Measurements from ENCODE around the gene PXMP2. TPM values are rescaled to one million over a fixed set of nuclear protein-coding genes. Genes with fewer than 3 reads are reported as not detected.

The PXMP2 gene
- total RNA-seq, 6 experiments from 2014 or later: 91.5 to 216 (median 162) TPM

DNA sequence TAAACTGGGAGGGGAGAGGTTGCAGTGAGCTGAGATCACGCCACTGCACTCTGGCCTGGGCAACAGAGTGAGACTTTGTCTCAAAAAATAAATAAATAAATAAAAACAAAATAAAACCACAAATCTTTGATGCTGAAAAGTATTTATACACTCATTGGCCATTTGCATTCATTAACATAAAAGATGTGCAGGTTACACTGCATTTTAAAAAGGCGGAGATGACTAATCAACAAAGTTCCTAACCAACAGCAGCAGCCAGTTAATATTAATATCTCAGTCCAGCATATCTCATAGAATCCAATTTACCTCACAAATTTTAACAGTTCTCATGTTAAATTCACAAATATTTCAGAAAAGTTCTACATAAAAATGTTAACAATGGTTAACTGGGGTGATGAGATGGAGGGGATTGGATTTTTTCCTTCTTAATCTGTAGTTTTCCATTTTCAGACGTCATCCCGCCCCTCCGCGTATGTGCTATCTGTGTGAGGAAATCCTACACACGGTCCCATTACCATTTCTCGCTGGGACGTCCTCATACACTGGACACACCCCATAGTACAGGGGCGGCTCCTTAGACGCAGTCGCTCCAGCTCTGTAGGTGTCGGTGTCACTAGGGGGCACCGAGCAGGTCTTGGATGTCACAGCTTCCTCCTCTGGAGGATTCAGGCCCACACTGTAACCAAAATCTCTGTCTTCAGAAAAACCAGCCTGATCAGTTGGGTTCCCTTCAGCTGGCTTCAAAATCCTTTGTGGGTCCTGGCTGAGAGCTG, 67.0 kb downstream of the PXMP2 start:
- Histone ChIP-seq H3K36me3 (peaks cover 0 to 45% (median 25%) of the 10 kb centered on the region in 4 donors), H3K27ac (no peak overlapping the region), H3K4me1 (no peaks in the 10 kb centered on the region), H3K4me3 (no peak overlapping the region), H3K27me3 (no peaks in the 10 kb centered on the region), H3K9me3 (no peaks in the 10 kb centered on the region)
- ATAC-seq (no peak), DNase-seq (no peak)
- WGBS (ENCODE audit: insufficient coverage, low coverage, low lambda C conversion rate, missing lambda C conversion rate): 81% methylated on average over 10 of the region's 14 CpGs
- no peak for TF ChIP-seq POLR2A (IDR thresholded peaks at IDR 0.05)
- TF ChIP-seq, protein P1, sequence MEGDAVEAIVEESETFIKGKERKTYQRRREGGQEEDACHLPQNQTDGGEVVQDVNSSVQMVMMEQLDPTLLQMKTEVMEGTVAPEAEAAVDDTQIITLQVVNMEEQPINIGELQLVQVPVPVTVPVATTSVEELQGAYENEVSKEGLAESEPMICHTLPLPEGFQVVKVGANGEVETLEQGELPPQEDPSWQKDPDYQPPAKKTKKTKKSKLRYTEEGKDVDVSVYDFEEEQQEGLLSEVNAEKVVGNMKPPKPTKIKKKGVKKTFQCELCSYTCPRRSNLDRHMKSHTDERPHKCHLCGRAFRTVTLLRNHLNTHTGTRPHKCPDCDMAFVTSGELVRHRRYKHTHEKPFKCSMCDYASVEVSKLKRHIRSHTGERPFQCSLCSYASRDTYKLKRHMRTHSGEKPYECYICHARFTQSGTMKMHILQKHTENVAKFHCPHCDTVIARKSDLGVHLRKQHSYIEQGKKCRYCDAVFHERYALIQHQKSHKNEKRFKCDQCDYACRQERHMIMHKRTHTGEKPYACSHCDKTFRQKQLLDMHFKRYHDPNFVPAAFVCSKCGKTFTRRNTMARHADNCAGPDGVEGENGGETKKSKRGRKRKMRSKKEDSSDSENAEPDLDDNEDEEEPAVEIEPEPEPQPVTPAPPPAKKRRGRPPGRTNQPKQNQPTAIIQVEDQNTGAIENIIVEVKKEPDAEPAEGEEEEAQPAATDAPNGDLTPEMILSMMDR (IDR thresholded peaks at IDR 0.05): no peak
- intact Hi-C loops (cut with DNase I): no loop called here

Small RNA genes lying within 50 kb of the gene (small RNA-seq; reads per million reads assigned to genes)
- 0 to 0.10 reads per million in 2 experiments for gene RNA5SP379

Other genes with a start within 250 kb of the PXMP2 start
- gene FBRSL1, start 197.4 kb upstream of the PXMP2 start, total RNA-seq: 10 to 100 TPM; 16.2 to 27.6 (median 23.3) TPM
- gene LRCOL1, start 77.0 kb upstream of the PXMP2 start, total RNA-seq: 10 to 100 TPM in 1 of 6 experiments, 1 to 10 TPM in 4, under 1 TPM in 1; 0.61 to 13.1 (median 6.8) TPM
- gene P2RX2, start 68.8 kb upstream of the PXMP2 start, total RNA-seq: not detected
- gene POLE, start 245 bp upstream of the PXMP2 start, total RNA-seq: 10 to 100 TPM; 13.6 to 34.0 (median 22.7) TPM
- 10 to 100 TPM; 22.7 to 50.7 (median 27.6) TPM for gene PGAM5, start 23.3 kb downstream of the PXMP2 start, total RNA-seq
- 10 to 100 TPM; 13.9 to 25.1 (median 15.7) TPM for gene ANKLE2, start 74.2 kb downstream of the PXMP2 start, total RNA-seq
- gene GOLGA3, start 141.3 kb downstream of the PXMP2 start, total RNA-seq: 10 to 100 TPM; 15.7 to 37.5 (median 22.8) TPM
- gene CHFR, start 200.0 kb downstream of the PXMP2 start, total RNA-seq: 10 to 100 TPM; 11.0 to 20.4 (median 13.5) TPM

Measured in right lobe of liver (tissue), 6 donors.